ENCODE data around the gene DSPP.

DSPP gene

GRCh38 chr4:87644286-87644685 lies 36.0 kb downstream of the DSPP start:
- Histone ChIP-seq H3K27me3 (ENCODE audit: control insufficient read depth, insufficient read depth, low read length) (no peaks in the 10 kb centered on the region), H3K36me3 (ENCODE audit: control insufficient read depth, insufficient read depth, low read length) (no peaks in the 10 kb centered on the region), H3K9ac (ENCODE audit: low read length) (no peak overlapping the region), H3K27ac (ENCODE audit: low read depth, low read length) (no peak overlapping the region), H3K4me1 (ENCODE audit: control insufficient read depth, insufficient read depth, low read length) (no peaks in the 10 kb centered on the region), H3K4me3 (ENCODE audit: low read length) (no peak overlapping the region)

- Histone ChIP-seq H3K4me1 (ENCODE audit: control insufficient read depth, insufficient read depth, low read length) (no peaks in the 10 kb centered on the region), H3K27ac (ENCODE audit: low read depth, low read length) (no peak within 1 kb of the TSS), H3K36me3 (ENCODE audit: control insufficient read depth, insufficient read depth, low read length) (no peaks in the 10 kb centered on the region), H3K9ac (ENCODE audit: low read length) (no peak within 1 kb of the TSS), H3K27me3 (ENCODE audit: control insufficient read depth, insufficient read depth, low read length) (no peaks in the 10 kb centered on the region), H3K4me3 (ENCODE audit: low read length) (no peak within 1 kb of the TSS)
Observed at GRCh38 chr4:87649980-87650379, 41.7 kb downstream of the DSPP start, which contains the start of gene DMP1. Gene DMP1, plus strand, starts transcription at chr4:87650280. Its CDS starts 6,213 bp downstream, at chr4:87656493.

GRCh38 chr4:87650938-87651337 lies 42.6 kb downstream of the DSPP start:
- Histone ChIP-seq H3K4me1 (ENCODE audit: control insufficient read depth, insufficient read depth, low read length) (no peaks in the 10 kb centered on the region), H3K36me3 (ENCODE audit: control insufficient read depth, insufficient read depth, low read length) (no peaks in the 10 kb centered on the region), H3K4me3 (ENCODE audit: low read length) (no peak overlapping the region), H3K27me3 (ENCODE audit: control insufficient read depth, insufficient read depth, low read length) (no peaks in the 10 kb centered on the region), H3K9ac (ENCODE audit: low read length) (no peak overlapping the region), H3K27ac (ENCODE audit: low read depth, low read length) (no peak overlapping the region)

GRCh38 chr4:87651941-87652340 lies 43.6 kb downstream of the DSPP start:
- Histone ChIP-seq H3K36me3 (ENCODE audit: control insufficient read depth, insufficient read depth, low read length) (no peaks in the 10 kb centered on the region), H3K27ac (ENCODE audit: low read depth, low read length) (no peak overlapping the region), H3K27me3 (ENCODE audit: control insufficient read depth, insufficient read depth, low read length) (no peaks in the 10 kb centered on the region), H3K9ac (ENCODE audit: low read length) (no peak overlapping the region), H3K4me1 (ENCODE audit: control insufficient read depth, insufficient read depth, low read length) (no peaks in the 10 kb centered on the region), H3K4me3 (ENCODE audit: low read length) (no peak overlapping the region)

GRCh38 chr4:87654487-87655044 lies 46.2 kb downstream of the DSPP start:
- H3K9ac ChIP-seq (ENCODE audit: low read length), result no peak overlapping the region
- no peaks in the 10 kb centered on the region for H3K36me3 ChIP-seq (ENCODE audit: control insufficient read depth, insufficient read depth, low read length)
- no peak overlapping the region for H3K4me3 ChIP-seq (ENCODE audit: low read length)
- H3K27me3 ChIP-seq (ENCODE audit: control insufficient read depth, insufficient read depth, low read length), result no peaks in the 10 kb centered on the region
- H3K27ac ChIP-seq (ENCODE audit: low read depth, low read length), result no peak overlapping the region
- no peaks in the 10 kb centered on the region for H3K4me1 ChIP-seq (ENCODE audit: control insufficient read depth, insufficient read depth, low read length)

- no peak overlapping the region for H3K4me3 ChIP-seq (ENCODE audit: low read length)
- no peaks in the 10 kb centered on the region for H3K4me1 ChIP-seq (ENCODE audit: control insufficient read depth, insufficient read depth, low read length)
- no peak overlapping the region for H3K27ac ChIP-seq (ENCODE audit: low read depth, low read length)
- H3K9ac ChIP-seq (ENCODE audit: low read length), result no peak overlapping the region
- H3K27me3 ChIP-seq (ENCODE audit: control insufficient read depth, insufficient read depth, low read length), result no peaks in the 10 kb centered on the region
- H3K36me3 ChIP-seq (ENCODE audit: control insufficient read depth, insufficient read depth, low read length), result no peaks in the 10 kb centered on the region
Observed at GRCh38 chr4:87657525-87657924, 49.2 kb downstream of the DSPP start.

GRCh38 chr4:87659247-87659931 lies 51.1 kb downstream of the DSPP start:
- H3K9ac ChIP-seq (ENCODE audit: low read length), result no peak overlapping the region
- H3K36me3 ChIP-seq (ENCODE audit: control insufficient read depth, insufficient read depth, low read length), result no peaks in the 10 kb centered on the region
- no peaks in the 10 kb centered on the region for H3K27me3 ChIP-seq (ENCODE audit: control insufficient read depth, insufficient read depth, low read length)
- no peak overlapping the region for H3K27ac ChIP-seq (ENCODE audit: low read depth, low read length)
- no peak overlapping the region for H3K4me3 ChIP-seq (ENCODE audit: low read length)
- H3K4me1 ChIP-seq (ENCODE audit: control insufficient read depth, insufficient read depth, low read length), result no peaks in the 10 kb centered on the region

GRCh38 chr4:87662871-87663270 lies 54.5 kb downstream of the DSPP start:
- H3K27me3 ChIP-seq (ENCODE audit: control insufficient read depth, insufficient read depth, low read length), result no peaks in the 10 kb centered on the region
- H3K27ac ChIP-seq (ENCODE audit: low read depth, low read length), result no peak overlapping the region
- H3K4me1 ChIP-seq (ENCODE audit: control insufficient read depth, insufficient read depth, low read length), result no peaks in the 10 kb centered on the region
- no peaks in the 10 kb centered on the region for H3K36me3 ChIP-seq (ENCODE audit: control insufficient read depth, insufficient read depth, low read length)
- no peak overlapping the region for H3K4me3 ChIP-seq (ENCODE audit: low read length)
- H3K9ac ChIP-seq (ENCODE audit: low read length), result no peak overlapping the region

All from rectal smooth muscle tissue (tissue), 1 donor.